HEK293 (cell line): Measurements from ENCODE around the gene UROD.

Experiments used
- CTCF ChIA-PET: fragments of 350-600 bp; formaldehyde crosslinking; extraction: SDS; loops from one replicate; lab custom pipeline; 2021; ENCODE audit warnings: antibody characterized with exemption; lab: Yijun Ruan, JAX
- POLR2A ChIA-PET: fragments of 300-600 bp; formaldehyde crosslinking; extraction: SDS; loops from one replicate; lab custom pipeline; 2020; ENCODE audit warnings: antibody characterized with exemption, inconsistent platforms; lab: Yijun Ruan, JAX
- H3K27ac ChIP-seq: fragments of 200-500 bp; sonication (Bioruptor generic); 2 replicates; pipeline ENCODE4 v1.5.1; 2014; ENCODE audit warnings: low read depth, low read length, control low read depth, inconsistent platforms; ENCODE audit errors: extremely low read depth
- H3K36me3 ChIP-seq, 2 experiments: fragments of 200-500 bp in 1 of 2; sonication (Bioruptor generic) in 1 of 2; 1 replicate in 1 of 2; 2 replicates in 1 of 2; pipeline ENCODE4 v1.5.1; 2014 to 2017; ENCODE audit warnings: inconsistent platforms in 2 of 2, low read length in 2 of 2; ENCODE audit not compliant: control insufficient read depth in 2 of 2, insufficient read depth in 1 of 2
- H3K4me1 ChIP-seq: fragments of 200-500 bp; sonication (Bioruptor generic); 2 replicates; pipeline ENCODE4 v1.5.1; 2014; ENCODE audit warnings: mild to moderate bottlenecking, low read length, inconsistent platforms; ENCODE audit not compliant: control insufficient read depth, insufficient read depth
- H3K4me3 ChIP-seq: 2 replicates; pipeline ENCODE4 v1.5.1; 2011; ENCODE audit warnings: low read depth, mild to moderate bottlenecking, control low read depth, low read length, moderate library complexity
- H3K9me3 ChIP-seq: fragments of 200-500 bp; sonication (Bioruptor generic); 2 replicates; pipeline ENCODE4 v1.5.1; 2014; ENCODE audit warnings: low read depth, low read length, inconsistent platforms; ENCODE audit not compliant: control insufficient read depth, insufficient read depth
- MEIS1 ChIP-seq: sonication (generic); formaldehyde crosslinking; IDR thresholded peaks from 2 replicates; pipeline ENCODE4 v1.8.1; 2022; ENCODE audit warnings: missing genetic modification reagents, mild to moderate bottlenecking, borderline replicate concordance
- OVOL3 ChIP-seq: fragments of 450-650 bp; formaldehyde crosslinking; IDR thresholded peaks from 2 replicates; pipeline ENCODE4 v1.5.1; 2016; ENCODE audit warnings: missing biosample characterization, missing genetic modification characterization
- PRDM10 ChIP-seq: fragments of 450-650 bp; formaldehyde crosslinking; IDR thresholded peaks from 2 replicates; pipeline ENCODE4 v1.5.1; 2016; ENCODE audit warnings: missing biosample characterization, missing genetic modification characterization
- REPIN1 ChIP-seq: fragments of 450-650 bp; formaldehyde crosslinking; IDR thresholded peaks from 2 replicates; pipeline ENCODE4 v1.5.1; 2017; ENCODE audit warnings: missing biosample characterization, missing genetic modification characterization, low read depth
- REST ChIP-seq: fragments of 450-650 bp; formaldehyde crosslinking; IDR thresholded peaks from 2 replicates; pipeline ENCODE4 v1.5.1; 2016; ENCODE audit warnings: missing biosample characterization, missing genetic modification characterization
- SCRT2 ChIP-seq: fragments of 450-650 bp; formaldehyde crosslinking; IDR thresholded peaks from 2 replicates; pipeline ENCODE4 v1.5.1; 2016; ENCODE audit warnings: missing biosample characterization, missing genetic modification characterization
- ZIC2 ChIP-seq: fragments of 450-650 bp; formaldehyde crosslinking; IDR thresholded peaks from 2 replicates; pipeline ENCODE4 v1.5.1; 2016; ENCODE audit warnings: missing biosample characterization, missing genetic modification characterization
- ZNF140 ChIP-seq: fragments of 450-650 bp; formaldehyde crosslinking; IDR thresholded peaks from 2 replicates; pipeline ENCODE4 v1.5.1; 2016; ENCODE audit warnings: missing biosample characterization, missing genetic modification characterization
- ZNF16 ChIP-seq: fragments of 450-650 bp; formaldehyde crosslinking; IDR thresholded peaks from 2 replicates; pipeline ENCODE4 v1.5.1; 2016; ENCODE audit warnings: low read depth, missing biosample characterization, missing genetic modification characterization
- ZNF174 ChIP-seq: fragments of 450-650 bp; formaldehyde crosslinking; IDR thresholded peaks from 2 replicates; pipeline ENCODE4 v1.5.0; 2017; ENCODE audit warnings: missing biosample characterization, mild to moderate bottlenecking, missing genetic modification characterization
- ZNF18 ChIP-seq: fragments of 450-650 bp; formaldehyde crosslinking; IDR thresholded peaks from 2 replicates; pipeline ENCODE4 v1.5.1; 2016; ENCODE audit warnings: missing biosample characterization, missing genetic modification characterization
- ZNF248 ChIP-seq: fragments of 450-650 bp; formaldehyde crosslinking; IDR thresholded peaks from 2 replicates; pipeline ENCODE4 v1.5.1; 2017; ENCODE audit warnings: missing biosample characterization, missing genetic modification characterization
- ZNF354C ChIP-seq: fragments of 450-650 bp; formaldehyde crosslinking; IDR thresholded peaks from 2 replicates; pipeline ENCODE4 v1.5.1; 2016; ENCODE audit warnings: missing biosample characterization, missing genetic modification characterization, low read depth, borderline replicate concordance
- ZNF394 ChIP-seq: fragments of 450-650 bp; formaldehyde crosslinking; IDR thresholded peaks from 2 replicates; pipeline ENCODE4 v1.5.1; 2016; ENCODE audit warnings: missing biosample characterization, missing genetic modification characterization, mild to moderate bottlenecking, moderate library complexity, borderline replicate concordance
- ZNF473 ChIP-seq: fragments of 450-650 bp; formaldehyde crosslinking; IDR thresholded peaks from 2 replicates; pipeline ENCODE4 v1.5.1; 2017; ENCODE audit warnings: missing biosample characterization, missing genetic modification characterization
- ZNF48 ChIP-seq: fragments of 450-650 bp; formaldehyde crosslinking; IDR thresholded peaks from 2 replicates; pipeline ENCODE4 v1.5.1; 2016; ENCODE audit warnings: missing biosample characterization, missing genetic modification characterization
- ZNF626 ChIP-seq: fragments of 450-650 bp; sonication (Bioruptor Pico); formaldehyde crosslinking; IDR thresholded peaks from 2 replicates; pipeline ENCODE4 v1.5.1; 2018; ENCODE audit warnings: missing biosample characterization, missing genetic modification characterization, inconsistent platforms
- TF ChIP-seq, protein P1 (sequence below): fragments of 450-650 bp; formaldehyde crosslinking; IDR thresholded peaks from 2 replicates; pipeline ENCODE4 v1.5.1; 2016; ENCODE audit warnings: missing biosample characterization, missing genetic modification characterization

The UROD gene

DNA sequence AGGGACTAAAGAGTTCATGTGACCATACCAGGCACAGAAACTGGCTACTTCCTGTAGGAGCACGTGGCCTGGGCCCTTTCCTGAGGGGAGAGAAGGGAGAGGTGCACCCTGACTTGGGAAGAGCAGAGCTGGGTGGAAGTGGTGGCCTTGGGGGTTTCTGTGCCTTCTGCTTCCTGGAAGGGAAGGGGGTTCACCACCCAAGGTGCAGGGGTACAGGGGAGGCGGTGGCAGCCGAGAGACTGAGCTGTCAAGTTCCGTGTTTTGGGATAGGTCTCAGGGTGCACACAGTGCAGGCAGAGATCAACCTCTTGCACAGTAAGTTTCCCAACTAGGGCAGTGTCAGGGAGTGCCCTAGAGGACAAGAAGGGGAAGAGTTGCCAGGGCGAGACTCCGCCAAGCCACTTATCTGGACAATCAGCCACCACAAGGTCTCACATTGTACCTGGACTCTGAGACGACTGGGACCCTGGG, 11.0 kb upstream of the UROD start:
- Histone ChIP-seq H3K27ac (no peak overlapping the region), H3K9me3 (no peaks in the 10 kb centered on the region), H3K36me3 (peaks cover 0 to 43% of the 10 kb centered on the region in 2 experiments; a peak in 1 of 3 replicates), H3K4me3 (no peak overlapping the region), H3K4me1 (no peaks in the 10 kb centered on the region)
- CTCF ChIA-PET = interaction anchor here (0.7 kb wide), 1 partner anchor 13 kb away, joined by 3 read pairs; no protein-coding TSS in a partner anchor
- TF ChIP-seq ZNF248 (tag by site-specific recombination) (no peak), ZNF48 (tag by site-specific recombination) (no peak), ZNF174 (tag by site-specific recombination) (no peak), MEIS1 (no peak), ZNF16 (no peak), ZNF354C (tag by site-specific recombination) (no peak), OVOL3 (tag by site-specific recombination) (no peak), ZNF140 (no peak), PRDM10 (tag by site-specific recombination) (no peak), ZIC2 (tag by site-specific recombination) (no peak), REST (tag by site-specific recombination) (no peak), ZNF473 (tag by site-specific recombination) (no peak), REPIN1 (tag by site-specific recombination) (no peak), SCRT2 (tag by site-specific recombination) (no peak), ZNF626 (tag by site-specific recombination) (no peak), ZNF18 (tag by site-specific recombination) (no peak), ZNF394 (tag by site-specific recombination) (no peak)
- TF ChIP-seq, protein P1, sequence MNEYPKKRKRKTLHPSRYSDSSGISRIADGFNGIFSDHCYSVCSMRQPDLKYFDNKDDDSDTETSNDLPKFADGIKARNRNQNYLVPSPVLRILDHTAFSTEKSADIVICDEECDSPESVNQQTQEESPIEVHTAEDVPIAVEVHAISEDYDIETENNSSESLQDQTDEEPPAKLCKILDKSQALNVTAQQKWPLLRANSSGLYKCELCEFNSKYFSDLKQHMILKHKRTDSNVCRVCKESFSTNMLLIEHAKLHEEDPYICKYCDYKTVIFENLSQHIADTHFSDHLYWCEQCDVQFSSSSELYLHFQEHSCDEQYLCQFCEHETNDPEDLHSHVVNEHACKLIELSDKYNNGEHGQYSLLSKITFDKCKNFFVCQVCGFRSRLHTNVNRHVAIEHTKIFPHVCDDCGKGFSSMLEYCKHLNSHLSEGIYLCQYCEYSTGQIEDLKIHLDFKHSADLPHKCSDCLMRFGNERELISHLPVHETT (tag by site-specific recombination) = no peak
- POLR2A ChIA-PET = interaction anchor here (3.5 kb wide), 1 partner anchor 10 kb away, joined by 16 read pairs; the partner anchor contains the start of genes HECTD3 and UROD
